Activated CD8-positive, alpha-beta T cell treated with anti-CD3 and anti-CD28 coated beads, Interleukin-2, amount 10 ng/mL, durations not matched to agents 7 days and 5 days (primary cell): ENCODE data around the gene HOXD10. TPM values are rescaled to one million over a fixed set of nuclear protein-coding genes. Genes with fewer than 3 reads are reported as not detected.
A peak's percentile ranks its signal among the peaks of the same experiment; 100 is the strongest.

Experiments
- ATAC-seq: fragments of 150-1000 bp; cut with Tn5 transposase; one replicate; pipeline ENCODE4 v1.10.0; 2021; ENCODE audit warnings: moderate library complexity
- CTCF ChIA-PET: fragments of 350-600 bp; sonication (Branson Sonifier 250); formaldehyde crosslinking; loops from one replicate; lab custom pipeline; 2021; ENCODE audit warnings: antibody characterized with exemption; lab: Charles Lee
- POLR2A ChIA-PET: fragments of 350-600 bp; sonication (Branson Sonifier 250); formaldehyde crosslinking; loops from one replicate; lab custom pipeline; 2021; ENCODE audit warnings: antibody characterized with exemption; lab: Charles Lee
- DNase-seq: peaks from one replicate; pipeline ENCODE4 v3.0.0-alpha.2; 2020
- H3K27ac Mint-ChIP-seq: one replicate; pipeline ENCODE4 v1.8.0; 2021; ENCODE audit warnings: mild to moderate bottlenecking, mixed read lengths
- H3K27me3 Mint-ChIP-seq: one replicate; pipeline ENCODE4 v1.8.0; 2021; ENCODE audit warnings: low read depth, mixed read lengths
- H3K36me3 Mint-ChIP-seq: one replicate; pipeline ENCODE4 v1.8.0; 2021; ENCODE audit warnings: low read depth, mixed read lengths
- H3K4me1 Mint-ChIP-seq: one replicate; pipeline ENCODE4 v1.8.0; 2021; ENCODE audit warnings: low read depth, mixed read lengths
- H3K4me3 Mint-ChIP-seq: one replicate; pipeline ENCODE4 v1.8.0; 2021; ENCODE audit warnings: mild to moderate bottlenecking, mixed read lengths
- H3K9me3 Mint-ChIP-seq: one replicate; pipeline ENCODE4 v1.8.0; 2022; ENCODE audit warnings: mixed read lengths; ENCODE audit not compliant: insufficient read depth
- total RNA-seq, 2 experiments: library from RNA; stranded (reverse); gene quantifications; one replicate each; pipeline ENCODE4 v1.2.3, GENCODE V29; 2021

HOXD10 gene
- total RNA-seq, 2 experiments from 2014 or later, result not detected

DNA sequence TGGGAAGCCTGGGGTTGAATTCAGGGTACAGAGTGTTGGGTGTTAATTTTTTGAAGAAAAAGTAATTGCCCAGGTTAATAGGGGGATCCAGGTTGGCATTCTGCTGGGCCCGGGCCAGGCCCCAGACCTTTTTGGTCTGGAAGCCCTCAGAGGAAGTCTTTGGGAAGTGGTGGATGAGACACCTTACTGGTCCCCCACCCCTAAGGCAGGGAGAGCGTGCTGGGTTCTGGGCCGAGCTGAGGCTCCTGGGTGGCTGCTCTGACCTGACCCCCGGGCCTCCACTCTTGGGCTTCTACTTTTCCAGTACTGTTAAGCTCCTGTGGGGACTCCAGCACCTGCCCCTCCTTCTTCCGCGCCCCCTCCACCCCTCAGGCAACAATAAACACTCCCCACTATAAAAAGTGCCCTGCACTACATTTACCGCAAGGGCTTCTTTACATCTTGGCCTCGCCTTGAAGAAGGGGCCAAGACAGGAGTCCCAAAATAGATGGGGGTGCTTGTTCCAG is 39.8 kb downstream of the HOXD10 start:
- peaks cover 8% of the 10 kb centered on the region for H3K36me3 Mint-ChIP-seq

DNA sequence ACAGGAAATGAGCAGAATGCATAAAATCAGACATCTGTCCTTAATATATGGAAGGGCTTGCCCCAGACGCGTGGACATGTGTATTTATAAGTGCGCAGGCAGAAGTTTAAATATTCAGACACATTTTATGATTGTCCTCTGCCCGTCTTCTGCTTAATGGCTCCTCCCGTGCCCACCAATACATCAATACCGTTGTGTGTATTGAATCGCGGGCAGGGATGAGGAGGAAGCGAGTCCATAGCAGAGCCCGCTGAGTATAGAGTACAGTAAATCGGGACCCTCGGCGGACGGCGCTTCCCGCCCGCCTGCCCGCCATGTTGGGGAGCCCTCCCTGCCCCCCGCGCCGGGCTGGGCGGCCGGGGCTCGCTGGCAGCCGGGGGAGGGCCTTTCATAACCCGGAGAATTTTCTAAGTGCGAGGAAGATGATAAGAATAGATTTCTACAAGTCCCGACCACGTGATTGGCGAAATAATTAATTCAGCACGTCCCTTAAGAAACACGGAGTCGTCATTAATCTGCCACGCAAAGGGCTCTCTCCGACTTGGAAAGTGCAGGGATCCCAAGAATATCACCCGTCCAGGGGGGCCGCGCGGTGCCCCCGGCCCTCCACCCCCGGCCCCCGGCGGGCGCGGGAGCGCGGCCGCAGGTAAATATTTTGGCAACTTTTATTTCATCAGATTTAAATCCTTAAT is 40.4 kb downstream of the HOXD10 start, which contains the start of gene HOXD3:
TSS of gene HOXD3 (plus strand) at position 501 of the 692 bp plus-strand sequence. CDS start 11,808 bp downstream, outside the sequence.
- Mint-ChIP-seq H3K9me3 (no peaks in the 10 kb centered on the region), H3K27ac (peak within 1 kb of the TSS; percentile 16), H3K4me1 (peaks cover 11% of the 10 kb centered on the region), H3K4me3 (peak within 1 kb of the TSS; percentile 30), H3K27me3 (peaks cover 81% of the 10 kb centered on the region), H3K36me3 (peaks cover 8% of the 10 kb centered on the region)
- ChIA-PET POLR2A (no interaction called here), CTCF (interaction anchor here (2.1 kb wide), 1 partner anchor 298 kb away, joined by 4 read pairs; no protein-coding TSS in a partner anchor)
- DNase-seq (no peak), ATAC-seq (no peak)

More for the DNA sequence above, 39.8 kb downstream of the HOXD10 start:
- DNase-seq (no peak), ATAC-seq (no peak)
- H3K27me3 Mint-ChIP-seq, result peaks cover 78% of the 10 kb centered on the region
- ChIA-PET POLR2A (no interaction called here), CTCF (interaction anchor here (1.5 kb wide), 1 partner anchor 16 kb away, joined by 6 read pairs; no protein-coding TSS in a partner anchor)
- peaks cover 11% of the 10 kb centered on the region for H3K4me1 Mint-ChIP-seq
- H3K9me3 Mint-ChIP-seq, result no peaks in the 10 kb centered on the region
- no peak overlapping the region for H3K4me3 Mint-ChIP-seq
- no peak overlapping the region for H3K27ac Mint-ChIP-seq

DNA sequence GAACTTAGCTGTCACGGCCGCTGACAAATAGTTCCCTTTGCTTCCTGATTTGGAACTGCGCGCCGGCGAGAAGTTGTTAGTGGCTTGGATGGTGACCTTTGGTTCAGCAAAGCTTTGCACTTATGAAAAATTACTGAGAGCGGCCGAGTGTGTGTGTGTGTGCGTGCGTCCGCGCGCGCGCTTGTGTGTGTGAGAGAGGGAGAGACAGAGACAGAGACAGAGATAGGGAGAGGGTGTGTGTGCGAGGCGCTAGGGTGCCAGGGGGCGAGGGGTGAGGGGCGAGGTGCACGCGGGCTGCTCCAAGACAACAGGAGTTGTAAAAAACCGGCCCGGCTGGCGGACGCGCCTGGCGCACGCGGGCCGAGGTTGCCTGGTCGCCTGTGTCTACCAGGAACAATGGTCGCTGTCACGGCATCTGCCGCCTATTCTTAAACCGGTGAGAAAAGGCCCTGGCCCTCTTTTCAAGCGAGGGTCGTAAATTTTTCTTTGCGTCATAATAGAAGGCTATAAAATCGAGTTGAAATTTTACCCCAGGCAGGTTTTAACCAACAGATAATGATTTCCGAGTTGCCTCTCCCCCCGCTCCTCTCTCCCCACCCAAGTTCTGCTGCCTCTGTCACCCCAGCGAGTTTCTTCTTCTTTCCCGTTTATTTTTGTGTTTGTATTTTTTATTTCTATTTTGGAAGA is 41.1 kb downstream of the HOXD10 start:
- Mint-ChIP-seq H3K9me3 (no peaks in the 10 kb centered on the region), H3K27ac (peak overlapping the region; percentile 16), H3K4me3 (peak overlapping the region; percentile 30), H3K4me1 (peaks cover 11% of the 10 kb centered on the region), H3K36me3 (peaks cover 8% of the 10 kb centered on the region), H3K27me3 (peaks cover 82% of the 10 kb centered on the region)
- ATAC-seq, result no peak
- no peak for DNase-seq
- POLR2A ChIA-PET, result no interaction called here
- CTCF ChIA-PET, result interaction anchor here (2.1 kb wide), 1 partner anchor 297 kb away, joined by 4 read pairs; no protein-coding TSS in a partner anchor

DNA sequence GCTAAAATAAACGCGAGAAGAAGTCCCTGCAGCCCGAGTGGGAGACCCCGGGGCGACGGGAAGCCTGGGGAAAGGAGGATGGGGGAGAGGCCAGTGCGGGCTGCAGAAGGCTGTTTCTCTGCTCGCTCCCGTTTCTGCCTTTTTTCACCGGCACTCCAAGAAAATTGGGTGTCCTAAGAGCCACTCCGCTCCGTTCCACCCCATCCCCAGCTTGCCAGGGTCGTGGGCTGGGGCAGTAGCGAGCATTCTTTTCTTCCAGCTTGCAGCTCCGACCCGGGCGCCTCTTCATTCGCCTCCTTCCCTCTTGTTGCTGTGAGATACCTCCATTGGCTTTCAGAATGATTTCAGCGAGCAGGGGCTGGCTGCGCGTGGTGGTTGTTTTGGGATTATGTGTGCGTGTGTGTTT is 41.6 kb downstream of the HOXD10 start:
- CTCF ChIA-PET, result interaction anchor here (2.1 kb wide), 1 partner anchor 297 kb away, joined by 4 read pairs; no protein-coding TSS in a partner anchor
- H3K36me3 Mint-ChIP-seq, result peaks cover 8% of the 10 kb centered on the region
- ATAC-seq, result no peak
- H3K27me3 Mint-ChIP-seq, result peaks cover 81% of the 10 kb centered on the region
- H3K4me1 Mint-ChIP-seq, result peaks cover 11% of the 10 kb centered on the region
- H3K9me3 Mint-ChIP-seq, result no peaks in the 10 kb centered on the region
- H3K27ac Mint-ChIP-seq, result peak overlapping the region; percentile 11
- POLR2A ChIA-PET, result no interaction called here
- no peak for DNase-seq
- peak overlapping the region; percentile 10 for H3K4me3 Mint-ChIP-seq

DNA sequence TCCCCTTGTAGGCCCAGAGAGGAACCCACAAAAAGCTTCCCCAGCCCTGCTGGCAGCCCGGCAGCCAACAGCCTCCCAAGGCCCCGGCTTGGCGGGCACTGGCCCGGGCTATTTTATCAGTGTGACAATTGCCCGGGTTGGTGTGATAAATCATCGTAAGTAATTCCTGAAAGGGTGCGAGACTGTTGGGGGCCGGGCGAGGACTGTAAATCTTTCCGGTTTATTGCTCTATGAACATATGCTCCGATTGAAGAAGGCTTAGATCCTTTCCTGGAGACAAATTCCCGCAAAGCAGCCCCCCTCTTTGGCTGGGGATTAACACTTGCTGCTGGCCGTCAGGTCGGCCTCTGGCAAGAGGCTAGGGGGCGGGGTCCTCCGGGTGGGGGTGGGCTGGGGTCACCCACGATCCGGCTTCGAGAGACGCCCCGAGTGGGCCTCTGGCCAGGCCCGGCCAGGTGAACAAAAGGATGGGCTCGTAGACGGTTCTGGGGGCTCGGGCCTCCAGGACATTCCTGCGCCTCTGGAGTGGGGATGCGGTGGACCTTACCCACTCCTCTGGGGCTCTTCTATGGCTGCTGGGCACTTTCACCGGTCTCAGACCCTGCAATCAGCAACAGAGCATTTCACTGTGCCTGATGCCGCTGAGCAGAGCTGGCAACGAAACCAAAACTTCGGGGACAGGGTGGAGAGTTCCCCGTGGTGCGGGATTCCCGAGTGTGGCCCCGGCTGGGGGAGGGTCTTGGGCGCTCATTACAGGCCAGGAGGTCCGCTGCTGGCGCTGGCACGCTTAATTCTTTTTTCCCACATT is 42.5 kb downstream of the HOXD10 start:
- no peak overlapping the region for H3K4me3 Mint-ChIP-seq
- ATAC-seq, result no peak
- CTCF ChIA-PET, result interaction anchor here (1.5 to 2.1 kb wide), 2 partner anchors 20 to 296 kb away, joined by 3 to 4 read pairs; no protein-coding TSS in a partner anchor
- H3K27me3 Mint-ChIP-seq, result peaks cover 83% of the 10 kb centered on the region
- DNase-seq, result no peak
- H3K27ac Mint-ChIP-seq, result no peak overlapping the region
- peaks cover 8% of the 10 kb centered on the region for H3K36me3 Mint-ChIP-seq
- POLR2A ChIA-PET, result no interaction called here
- H3K4me1 Mint-ChIP-seq, result peaks cover 11% of the 10 kb centered on the region
- H3K9me3 Mint-ChIP-seq, result no peaks in the 10 kb centered on the region

DNA sequence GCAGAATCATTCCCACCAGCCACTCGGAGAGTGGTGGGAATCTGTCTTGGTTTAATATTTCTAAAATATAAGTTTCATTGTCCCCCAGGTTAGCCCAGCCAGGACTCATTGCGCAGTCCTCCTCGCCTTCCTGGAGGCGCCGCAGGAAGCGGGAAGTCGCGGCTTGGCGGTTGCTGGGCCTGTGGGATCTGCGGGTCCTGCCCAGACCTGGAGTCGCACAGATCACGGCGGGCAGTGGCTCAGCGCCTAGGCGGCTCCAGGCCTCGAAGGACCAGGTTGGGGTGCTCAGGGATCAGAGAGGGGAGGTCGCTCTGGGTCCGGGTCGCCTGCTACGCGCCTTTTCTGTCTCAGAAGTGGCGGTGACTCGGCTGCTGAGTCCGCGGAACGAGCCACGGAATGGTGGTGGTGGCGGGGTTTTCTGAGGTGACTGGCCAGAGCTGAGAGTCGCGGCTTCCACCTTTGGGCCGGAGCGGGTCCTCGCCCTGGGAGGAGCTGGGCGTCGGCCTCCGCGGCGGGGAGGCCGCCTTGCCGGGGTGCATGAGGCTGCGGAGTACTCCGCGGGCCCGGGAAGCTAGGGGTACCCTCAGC is 43.2 kb downstream of the HOXD10 start:
- peaks cover 84% of the 10 kb centered on the region for H3K27me3 Mint-ChIP-seq
- H3K9me3 Mint-ChIP-seq, result no peaks in the 10 kb centered on the region
- H3K36me3 Mint-ChIP-seq, result peaks cover 11% of the 10 kb centered on the region
- H3K4me1 Mint-ChIP-seq, result peaks cover 13% of the 10 kb centered on the region
- ATAC-seq (no peak), DNase-seq (no peak)
- ChIA-PET POLR2A (no interaction called here), CTCF (interaction anchor here (1.1 to 1.5 kb wide), 3 partner anchors 21 to 394 kb away, joined by 3 read pairs; no protein-coding TSS in a partner anchor)
- peak overlapping the region; percentile 15 for H3K4me3 Mint-ChIP-seq
- no peak overlapping the region for H3K27ac Mint-ChIP-seq

DNA sequence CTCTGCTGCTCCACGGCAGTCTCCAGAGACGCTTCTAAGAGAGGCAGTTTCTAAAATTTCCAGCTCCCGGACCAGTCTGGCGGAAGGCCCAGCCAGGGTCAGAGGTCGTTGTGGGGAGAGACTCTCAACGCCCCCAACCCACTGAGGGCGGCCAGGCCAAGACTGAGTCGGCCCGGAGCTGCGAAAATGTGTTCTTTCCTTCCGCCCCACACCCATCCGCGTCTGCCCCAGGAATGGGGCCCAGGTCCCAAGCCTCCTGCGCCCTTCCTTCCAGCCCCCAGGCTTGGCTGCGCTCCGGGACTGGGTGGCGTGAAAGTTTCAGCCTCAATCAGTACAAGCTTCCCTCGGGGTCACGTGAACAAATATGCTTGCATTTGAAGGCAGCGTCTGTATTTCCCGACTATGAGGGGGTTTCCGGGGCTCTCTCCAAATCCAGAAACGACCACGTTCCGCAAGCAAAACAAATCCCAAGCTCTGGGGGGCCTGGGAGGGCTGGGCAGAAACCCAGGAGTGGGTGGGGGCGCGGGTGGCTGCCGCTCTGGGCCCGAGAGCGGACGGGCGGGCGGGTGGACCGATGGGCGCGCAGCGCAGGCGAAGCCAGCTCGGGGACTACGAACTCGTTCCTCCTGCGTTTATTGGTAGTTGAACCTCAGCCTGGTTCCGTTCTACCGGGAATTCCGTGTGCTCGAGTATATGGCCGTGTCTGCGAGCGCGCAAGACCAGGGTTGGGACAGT is 43.8 kb downstream of the HOXD10 start:
- H3K4me1 Mint-ChIP-seq, result peaks cover 13% of the 10 kb centered on the region
- H3K27me3 Mint-ChIP-seq, result peaks cover 83% of the 10 kb centered on the region
- H3K27ac Mint-ChIP-seq, result no peak overlapping the region
- no peaks in the 10 kb centered on the region for H3K9me3 Mint-ChIP-seq
- H3K36me3 Mint-ChIP-seq, result peaks cover 11% of the 10 kb centered on the region
- no peak for ATAC-seq
- DNase-seq, result no peak
- ChIA-PET POLR2A (no interaction called here), CTCF (interaction anchor here (1.1 to 1.5 kb wide), 3 partner anchors 21 to 394 kb away, joined by 3 read pairs; no protein-coding TSS in a partner anchor)
- H3K4me3 Mint-ChIP-seq, result no peak overlapping the region

DNA sequence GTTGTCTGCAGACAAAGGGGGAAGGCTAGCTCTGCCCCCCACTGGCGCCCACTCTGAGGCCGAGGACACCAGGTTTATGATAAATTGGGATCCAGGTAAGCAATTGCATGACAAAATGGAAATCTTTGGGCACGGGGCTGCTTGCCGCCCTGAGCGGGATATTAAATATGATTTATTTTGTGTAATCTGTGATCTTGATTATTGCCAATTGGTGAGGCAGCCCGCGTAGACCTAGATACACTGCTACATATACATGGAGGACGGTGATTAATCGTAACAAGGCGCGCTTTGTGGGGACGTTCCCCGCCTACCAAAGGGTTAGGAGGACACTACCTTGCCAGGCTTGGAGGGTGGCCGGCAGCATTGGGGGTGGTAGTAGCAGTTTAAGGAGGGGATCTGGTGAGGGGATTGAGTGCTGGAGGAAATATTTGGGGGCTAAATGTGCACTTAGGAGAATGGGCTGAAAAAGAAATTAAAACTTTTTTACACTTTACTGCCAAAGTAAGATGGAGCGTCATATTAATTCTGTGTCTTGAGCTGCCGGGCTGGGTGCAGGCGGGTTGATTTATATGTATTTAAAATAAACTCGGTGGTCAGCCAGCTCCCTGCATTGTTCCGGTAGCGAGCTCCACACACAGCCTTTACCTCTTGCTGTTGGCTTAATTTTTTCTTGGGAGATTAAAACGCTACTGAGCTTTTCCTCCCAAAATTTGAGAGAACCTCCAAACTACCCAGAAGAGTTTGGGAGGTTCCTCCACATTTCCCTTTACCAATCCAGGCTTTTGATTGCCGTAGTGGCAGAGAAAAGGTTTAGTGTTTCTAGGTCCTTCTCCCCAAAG is 44.6 kb downstream of the HOXD10 start:
- Mint-ChIP-seq H3K9me3 (no peaks in the 10 kb centered on the region), H3K4me3 (no peak overlapping the region), H3K27me3 (peaks cover 86% of the 10 kb centered on the region), H3K27ac (no peak overlapping the region), H3K36me3 (peaks cover 11% of the 10 kb centered on the region), H3K4me1 (peaks cover 13% of the 10 kb centered on the region)
- DNase-seq (no peak), ATAC-seq (no peak)
- ChIA-PET POLR2A (interaction anchor here (0.6 to 0.8 kb wide), 2 partner anchors 76 to 103 kb away, joined by 3 read pairs; no protein-coding TSS in a partner anchor), CTCF (interaction anchor here (1.1 to 2.3 kb wide), 9 partner anchors 20 to 987 kb away, joined by 3 to 17 read pairs (median 5); no protein-coding TSS in a partner anchor)

DNA sequence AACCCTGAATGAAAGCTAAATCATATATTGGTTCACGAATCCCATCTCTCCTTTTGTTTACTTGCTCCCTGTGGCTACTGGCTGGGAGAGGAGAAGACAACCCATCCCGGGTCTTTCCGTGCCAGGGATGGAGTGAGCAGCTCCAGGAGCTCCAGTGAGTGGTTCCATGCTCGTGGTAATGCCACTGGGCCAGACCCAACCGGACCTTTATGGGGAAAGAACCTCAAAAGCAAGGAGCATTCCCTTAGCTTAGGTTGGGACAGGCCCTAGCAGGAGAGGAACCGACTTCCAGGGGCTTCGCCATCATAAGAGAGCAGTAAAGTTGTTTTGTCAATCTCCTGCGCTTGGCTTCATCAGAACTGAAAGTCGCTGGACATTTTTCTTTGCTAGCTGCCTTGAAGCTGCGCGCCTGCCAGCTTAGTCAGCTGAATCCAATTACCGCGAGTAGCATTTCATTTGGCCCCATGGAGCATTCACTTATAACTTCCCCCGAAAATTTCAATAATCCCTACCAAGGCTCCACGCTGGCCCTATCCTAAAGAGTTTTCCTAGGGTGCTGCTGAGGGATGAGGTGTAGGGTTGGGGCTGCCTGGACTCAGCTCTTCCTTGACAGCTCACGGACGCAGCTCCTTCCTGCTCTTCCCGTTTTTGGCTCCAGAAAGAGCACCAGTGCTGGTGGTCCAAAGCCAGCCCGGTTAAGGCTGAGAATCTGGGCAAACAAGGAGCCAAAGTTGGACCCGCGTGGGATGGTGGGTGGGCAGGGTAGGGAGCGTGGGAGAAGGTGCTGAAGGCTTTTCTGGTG is 45.4 kb downstream of the HOXD10 start:
- DNase-seq, result no peak
- H3K27me3 Mint-ChIP-seq, result peaks cover 86% of the 10 kb centered on the region
- ChIA-PET POLR2A (interaction anchor here (0.6 to 0.8 kb wide), 2 partner anchors 77 to 103 kb away, joined by 3 read pairs; no protein-coding TSS in a partner anchor), CTCF (interaction anchor here (1.1 to 2.3 kb wide), 9 partner anchors 21 to 987 kb away, joined by 3 to 17 read pairs (median 5); no protein-coding TSS in a partner anchor)
- H3K9me3 Mint-ChIP-seq, result no peaks in the 10 kb centered on the region
- H3K36me3 Mint-ChIP-seq, result peaks cover 11% of the 10 kb centered on the region
- no peak for ATAC-seq
- H3K4me3 Mint-ChIP-seq, result no peak overlapping the region
- peaks cover 13% of the 10 kb centered on the region for H3K4me1 Mint-ChIP-seq
- H3K27ac Mint-ChIP-seq, result no peak overlapping the region
